ENCODE data around the gene NLRX1.

GRCh38 chr11:119223856-119224255 is 55.3 kb downstream of the NLRX1 start:
- TF ChIP-seq CTCF (IDR thresholded peaks at IDR 0.05; ENCODE audit: low read length), result no peak
- no peak for TF ChIP-seq EZH2 (IDR thresholded peaks at IDR 0.05; ENCODE audit: borderline replicate concordance, low read length)
